Renal cortex interstitium (tissue), 11 donors: ENCODE measurements around the gene ALS2. TPM values are rescaled to one million over a fixed set of nuclear protein-coding genes. Genes with fewer than 3 reads are reported as not detected.
"Not testable (repeated sequence)": the region's sequence is repeated elsewhere in the genome, so short reads cannot be mapped to it uniquely, and the experiment has no call there.

Experiments used
- DNase-seq, 11 donors: peaks; one replicate each; pipeline ENCODE4 v3.0.0-alpha.2; 2013; ENCODE audit warnings: low read depth in 9 of 11, low spot score in 4 of 11; ENCODE audit errors: extremely low read depth in 1 of 11
- polyA plus RNA-seq, 3 donors: library from polyadenylated mRNA; unstranded; fragments of 120-200 nt; gene quantifications; one replicate each; pipeline ENCODE4 v1.2.1, GENCODE V29; 2013; ENCODE audit not compliant: insufficient read length in 3 of 3

Gene ALS2
- polyA plus RNA-seq, 3 donors = 28.6 to 30.4 (median 29.0) TPM

DNA sequence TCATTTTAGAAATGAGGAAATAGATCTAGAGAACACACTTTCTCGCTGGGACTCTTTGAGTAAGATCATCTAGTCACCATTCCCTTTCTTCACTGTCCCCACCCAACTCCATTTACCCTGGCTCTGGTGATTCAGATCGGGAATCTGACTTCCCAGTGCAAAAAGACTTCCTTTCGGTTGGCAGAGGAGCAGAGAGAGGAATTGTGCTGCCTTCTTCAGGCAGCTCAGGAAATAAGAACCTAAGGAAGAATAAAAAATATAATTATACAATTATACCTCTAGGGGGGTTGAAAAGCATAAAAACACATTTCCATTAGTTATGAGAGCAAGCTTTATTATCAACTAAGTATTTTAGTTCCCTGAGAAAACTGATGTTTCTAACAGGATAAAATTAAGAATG is 73.0 kb downstream of the ALS2 start:
- no peak for DNase-seq

DNA sequence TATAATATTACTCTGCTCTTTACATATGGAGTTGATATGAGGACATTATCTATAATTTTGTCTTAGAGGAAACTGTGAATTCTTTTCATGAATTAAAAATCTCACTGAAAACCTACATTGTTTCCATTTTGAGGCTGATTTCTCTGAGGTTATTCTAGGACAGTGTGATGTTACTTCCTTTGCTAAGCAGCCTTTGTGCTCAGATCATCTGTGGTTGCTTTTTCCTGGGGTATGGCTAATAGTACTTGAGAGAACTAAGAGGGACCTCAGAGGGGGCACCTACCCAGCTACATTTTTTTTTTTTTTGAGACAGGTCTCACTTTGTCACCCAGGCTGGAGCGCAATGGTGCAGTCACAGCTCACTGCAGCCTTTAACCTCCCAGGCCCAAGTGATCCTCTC is 73.6 kb downstream of the ALS2 start:
- no peak for DNase-seq

DNA sequence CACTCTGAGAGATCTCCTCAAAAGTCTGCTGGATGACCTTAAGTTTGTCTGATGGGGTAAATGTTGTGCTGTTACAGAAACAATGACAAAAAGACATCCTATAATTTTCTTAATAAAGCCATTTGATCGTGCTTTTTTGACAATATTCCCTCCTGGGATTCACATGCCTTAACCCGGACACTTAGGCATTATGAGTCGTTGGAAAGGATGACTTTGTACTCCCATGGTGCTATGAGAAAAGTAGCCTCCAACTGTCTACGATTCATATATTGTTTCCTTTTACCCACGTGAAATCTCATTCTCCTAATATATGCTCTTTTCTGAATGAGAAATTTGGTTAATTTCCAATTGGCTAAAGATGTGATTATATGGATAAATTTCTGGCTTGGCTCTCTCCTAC is 76.2 kb downstream of the ALS2 start:
- no peak for DNase-seq

DNA sequence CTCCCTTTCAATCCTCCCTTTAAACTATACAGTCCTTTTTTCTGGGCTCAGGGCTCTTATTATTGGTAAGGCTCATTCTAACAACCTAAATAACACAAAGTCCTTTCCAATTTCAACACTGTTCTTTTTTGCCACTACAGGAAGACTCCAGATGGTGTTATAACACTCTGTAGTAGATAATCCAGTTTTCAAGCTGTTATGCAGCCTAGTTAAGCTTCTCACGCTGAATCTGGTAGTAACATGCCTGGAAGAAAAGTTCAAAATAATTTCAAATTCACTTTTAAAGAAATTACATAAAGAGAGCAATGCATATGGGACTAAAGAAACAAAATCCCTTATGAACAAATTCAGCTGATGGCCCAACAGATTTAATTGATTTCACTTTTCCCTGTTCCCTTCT is 79.1 kb downstream of the ALS2 start:
- DNase-seq = no peak

DNA sequence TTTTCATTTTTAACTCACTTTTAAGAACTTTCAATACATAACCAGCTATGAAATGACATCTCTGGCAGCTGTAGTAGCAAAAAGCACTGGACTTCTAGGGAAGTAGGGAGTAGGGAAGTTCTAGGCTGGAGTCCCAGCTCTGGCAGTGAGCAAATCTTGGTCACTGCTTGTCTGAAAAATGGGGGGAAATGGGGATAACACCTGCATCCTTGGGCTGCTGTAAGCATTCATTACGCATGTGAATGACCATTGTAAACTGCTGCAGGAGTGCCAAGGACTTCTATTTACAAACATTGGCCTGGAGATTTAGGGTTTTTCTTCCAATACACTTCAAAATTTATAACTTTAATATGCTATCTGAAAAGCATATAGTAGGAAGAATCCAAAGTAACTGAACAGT is 81.3 kb downstream of the ALS2 start:
- no peak for DNase-seq

DNA sequence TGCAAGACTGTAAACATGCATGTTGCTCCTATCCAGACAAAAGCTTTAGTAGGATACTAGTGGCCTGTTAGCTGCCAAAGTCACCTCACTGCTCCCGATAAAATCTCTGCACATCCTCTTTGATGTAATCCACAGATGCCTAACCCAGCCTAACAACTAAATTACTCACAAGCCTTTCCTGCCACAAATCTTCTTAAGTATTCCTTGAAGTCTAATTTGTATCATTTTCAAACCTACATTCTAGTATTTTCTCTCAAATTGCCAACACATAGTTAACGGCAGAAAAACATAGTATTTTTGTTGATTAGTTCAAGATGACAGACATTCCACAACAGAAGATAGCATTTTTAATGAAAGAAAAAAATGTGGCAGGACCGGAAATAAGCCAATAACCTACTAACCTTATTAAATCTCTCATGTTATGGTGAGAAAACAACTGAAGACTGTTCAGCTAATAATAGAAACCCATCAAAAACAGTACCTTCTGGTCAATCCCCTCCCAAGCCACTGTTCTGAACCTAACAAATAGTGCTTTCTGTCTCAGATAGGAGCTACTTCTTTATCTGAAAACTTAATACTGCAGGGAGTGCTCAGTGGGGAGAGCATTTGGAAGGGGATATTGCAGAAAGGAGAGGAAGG is 82.0 kb downstream of the ALS2 start, which contains the start of gene MPP4:
MPP4 (minus strand) TSS at position 57 of the 639 bp plus-strand sequence. CDS start 4,690 bp downstream, outside the sequence.
- no peak for DNase-seq

DNA sequence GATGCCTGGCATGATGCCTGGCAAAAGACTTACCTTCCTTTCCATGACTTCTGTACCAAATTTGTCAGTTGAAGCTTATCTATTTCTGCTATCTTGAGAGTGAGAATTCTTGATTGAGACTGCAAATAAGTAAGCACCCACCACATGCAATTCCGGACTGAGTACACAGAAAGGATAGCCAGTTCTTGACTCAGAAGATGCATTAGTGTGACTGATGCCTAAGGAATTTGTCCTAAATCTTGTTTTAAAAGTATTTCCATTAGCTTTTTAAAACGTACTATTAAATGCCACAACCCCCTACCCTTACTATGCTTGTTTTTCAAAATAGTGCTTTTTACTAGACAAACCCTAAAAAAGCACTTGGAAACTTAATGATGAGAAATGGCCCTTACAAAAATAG is 82.8 kb downstream of the ALS2 start:
- no peak for DNase-seq

DNA sequence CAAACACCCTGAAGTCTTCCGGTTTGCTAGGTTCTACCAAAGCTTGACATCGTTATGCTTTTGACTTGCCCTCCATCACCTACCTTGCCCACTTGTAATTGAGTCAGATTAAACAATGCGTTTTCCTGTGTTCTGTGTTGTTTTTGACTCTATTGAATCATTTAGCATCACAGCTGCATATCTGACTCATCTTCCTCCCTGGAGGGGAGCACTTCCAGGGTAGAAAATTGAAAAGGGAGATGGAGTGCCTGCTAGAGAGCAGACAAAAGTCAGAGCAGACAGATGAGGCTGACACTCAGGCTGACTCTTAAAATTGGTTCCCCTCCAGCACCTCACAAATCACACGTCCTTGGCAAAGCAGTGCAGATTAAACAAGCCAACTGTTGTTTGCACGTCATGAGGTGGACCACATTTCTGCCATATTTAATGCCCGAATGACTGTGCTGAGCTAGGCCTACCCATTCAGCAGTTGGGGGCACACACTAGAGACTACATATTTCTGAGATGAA is 84.5 kb downstream of the ALS2 start:
- no peak for DNase-seq

DNA sequence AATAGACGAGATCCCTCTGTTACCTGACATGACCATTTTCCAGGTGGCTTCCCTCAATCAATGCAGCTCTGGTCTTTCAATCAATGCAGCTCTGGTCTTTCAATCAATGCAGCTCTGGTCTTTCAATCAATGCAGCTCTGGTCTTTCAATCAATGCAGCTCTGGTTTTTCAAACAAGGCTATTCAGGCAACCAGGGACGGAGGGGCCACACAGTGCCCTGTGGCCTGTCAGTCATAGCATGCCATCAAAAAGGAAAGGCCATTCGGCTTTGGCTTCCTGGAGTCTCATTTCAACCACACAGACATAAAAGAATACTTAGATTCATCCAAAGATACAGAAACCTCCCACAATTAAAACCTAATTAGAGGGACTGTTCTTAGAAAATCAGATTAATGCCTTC is 95.6 kb downstream of the ALS2 start:
- DNase-seq = no peak

DNA sequence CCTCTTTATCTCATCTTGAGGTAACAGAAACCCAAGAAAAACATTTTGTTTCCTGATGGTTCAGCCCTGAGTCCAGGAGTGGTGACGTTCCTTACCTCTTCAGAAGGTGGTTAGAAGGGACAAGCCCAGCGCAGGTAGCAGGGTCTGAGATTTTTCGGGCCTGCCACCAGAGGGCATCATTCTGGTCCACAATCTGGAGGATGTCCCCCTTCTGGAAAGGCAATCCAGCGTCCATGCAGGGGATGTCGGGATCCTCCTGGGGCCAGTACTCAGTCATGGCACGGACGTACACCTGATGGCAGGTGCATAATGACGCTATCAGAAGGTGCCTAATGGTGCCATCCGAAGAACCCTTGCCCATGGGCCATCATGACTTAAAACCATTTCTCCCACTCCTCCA is 100.0 kb downstream of the ALS2 start:
- no peak for DNase-seq

DNA sequence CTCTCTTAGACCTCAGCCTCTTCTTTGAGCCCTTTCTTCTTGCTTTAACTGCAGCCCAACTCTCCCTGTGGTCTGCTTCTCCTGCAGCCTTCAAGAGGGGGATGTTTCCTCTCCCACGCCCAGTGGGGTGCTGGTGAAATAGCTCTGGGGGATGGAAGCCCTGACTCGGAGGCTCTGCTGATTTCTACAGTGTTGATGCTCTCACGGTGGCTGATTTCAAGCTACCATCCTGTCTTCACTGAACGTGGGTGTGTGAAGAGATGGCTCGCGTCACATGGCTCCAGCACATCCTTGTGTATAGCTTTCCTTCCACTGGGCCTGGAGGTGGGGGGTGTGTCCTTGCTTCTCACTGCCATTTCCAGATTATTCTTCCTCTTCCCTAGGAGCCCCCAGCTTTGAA is 102.3 kb downstream of the ALS2 start:
- no peak for DNase-seq

DNA sequence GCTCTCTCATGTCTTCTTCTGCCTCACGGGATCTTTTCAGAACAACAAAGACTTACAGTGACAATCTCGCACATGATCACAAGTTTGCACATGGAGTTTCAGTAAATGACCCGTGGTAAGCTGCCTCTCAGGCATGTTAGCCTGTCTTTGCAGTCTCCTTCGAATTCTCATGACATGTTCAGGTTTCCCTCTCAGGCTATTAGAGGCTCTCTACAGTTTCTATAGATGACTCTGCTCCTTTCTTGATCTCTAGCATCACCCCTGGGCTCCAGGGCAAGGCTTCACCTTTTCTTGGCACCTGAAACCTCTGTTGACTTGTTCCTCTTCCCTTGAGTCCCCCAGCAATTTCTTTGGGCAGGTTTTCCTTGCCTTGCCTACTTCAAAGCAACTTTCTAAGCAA is 105.3 kb downstream of the ALS2 start:
- no peak for DNase-seq

DNA sequence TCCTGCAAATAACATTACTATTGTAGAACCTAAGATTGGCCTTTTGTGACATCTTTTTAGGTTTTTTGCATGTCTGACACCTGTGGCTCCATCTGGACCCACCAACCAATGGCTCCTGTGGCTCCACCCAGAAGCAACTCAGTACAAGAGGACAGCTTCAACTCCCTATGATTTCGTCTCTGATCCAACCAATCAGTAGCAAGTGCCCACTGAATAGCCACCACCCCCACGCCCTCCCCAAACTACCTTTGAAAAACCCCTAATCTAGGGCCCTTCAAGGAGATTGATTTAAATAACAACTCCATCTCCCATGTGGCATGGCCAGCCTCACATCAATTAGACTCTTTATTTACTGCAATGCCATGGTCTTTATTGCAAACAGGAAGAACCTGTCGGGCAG is 105.9 kb downstream of the ALS2 start:
- DNase-seq = no peak

DNA sequence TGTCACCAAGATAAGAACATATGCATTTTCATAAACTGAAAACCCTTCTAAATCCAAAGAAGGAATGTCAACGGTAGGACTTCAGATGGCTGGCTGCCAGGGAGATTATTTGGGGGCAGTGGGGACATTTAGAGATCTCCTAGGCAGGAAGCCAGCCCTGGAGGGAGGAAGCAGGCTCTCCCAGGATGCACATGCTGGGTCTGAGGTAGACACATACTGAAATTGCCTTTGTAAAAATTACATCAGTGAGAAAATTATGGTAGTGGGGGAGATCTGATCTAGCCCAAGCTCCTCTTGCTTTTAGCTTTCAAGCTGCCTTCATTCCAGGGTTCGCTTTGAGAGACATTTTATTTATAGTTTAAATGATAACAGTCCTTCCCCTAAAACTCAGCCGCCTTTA is 106.4 kb downstream of the ALS2 start:
- DNase-seq = no peak

DNA sequence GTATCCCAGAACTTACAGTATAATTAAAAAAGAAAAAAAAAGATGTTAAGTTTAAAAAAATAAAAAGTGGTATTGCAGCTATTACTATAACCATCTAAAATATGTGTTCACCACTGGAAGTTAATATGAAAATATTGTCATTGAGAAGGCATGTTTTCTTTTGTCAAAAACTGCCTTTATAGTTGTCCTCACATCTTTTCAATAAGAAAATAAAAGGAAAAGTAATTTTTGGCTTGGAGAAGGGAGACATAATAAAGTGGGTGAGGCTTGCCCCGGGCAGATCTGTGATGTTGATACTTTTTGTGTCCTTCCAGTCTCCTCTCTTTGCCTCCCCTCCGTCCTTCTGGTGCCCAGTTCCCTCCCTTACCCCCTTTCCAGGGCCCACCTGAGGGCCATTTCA is 107.2 kb downstream of the ALS2 start:
- no peak for DNase-seq

DNA sequence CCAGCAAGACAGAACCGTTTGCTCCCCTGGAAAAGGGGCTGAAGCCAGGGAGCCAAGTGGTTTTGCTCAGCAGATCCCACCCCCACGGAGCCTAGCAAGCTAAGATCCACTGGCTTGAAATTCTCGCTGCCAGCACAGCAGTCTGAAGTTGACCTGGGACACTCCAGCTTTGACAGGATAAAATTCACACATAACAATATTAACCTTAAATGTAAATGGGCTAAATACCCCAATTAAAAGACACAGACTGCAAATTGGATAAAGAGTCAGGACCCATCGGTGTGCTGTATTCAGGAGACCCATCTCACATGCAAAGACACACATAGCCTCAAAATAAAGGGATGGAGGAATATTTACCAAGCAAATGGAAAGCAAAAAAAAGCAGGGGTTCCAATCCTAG is 109.5 kb downstream of the ALS2 start:
- DNase-seq = not testable (repeated sequence)

DNA sequence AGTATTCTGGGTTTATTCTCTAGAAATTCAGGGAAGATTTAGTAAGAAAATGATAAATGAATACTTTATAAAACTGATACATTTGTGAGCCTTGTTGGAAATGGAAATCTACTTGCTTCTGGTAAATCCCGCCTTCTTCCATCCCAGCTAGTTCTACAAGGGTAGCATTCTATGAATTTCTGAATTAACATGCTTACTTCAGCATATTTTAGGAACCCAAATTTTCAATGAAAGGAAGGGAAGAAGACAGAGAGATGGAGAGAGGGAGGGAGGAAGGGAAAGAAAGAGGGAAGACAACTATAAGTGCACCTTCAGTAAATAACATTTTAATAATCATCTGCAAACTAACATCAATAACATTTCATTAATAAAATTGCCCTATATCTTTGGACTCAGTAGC is 110.9 kb downstream of the ALS2 start:
- DNase-seq = no peak

DNA sequence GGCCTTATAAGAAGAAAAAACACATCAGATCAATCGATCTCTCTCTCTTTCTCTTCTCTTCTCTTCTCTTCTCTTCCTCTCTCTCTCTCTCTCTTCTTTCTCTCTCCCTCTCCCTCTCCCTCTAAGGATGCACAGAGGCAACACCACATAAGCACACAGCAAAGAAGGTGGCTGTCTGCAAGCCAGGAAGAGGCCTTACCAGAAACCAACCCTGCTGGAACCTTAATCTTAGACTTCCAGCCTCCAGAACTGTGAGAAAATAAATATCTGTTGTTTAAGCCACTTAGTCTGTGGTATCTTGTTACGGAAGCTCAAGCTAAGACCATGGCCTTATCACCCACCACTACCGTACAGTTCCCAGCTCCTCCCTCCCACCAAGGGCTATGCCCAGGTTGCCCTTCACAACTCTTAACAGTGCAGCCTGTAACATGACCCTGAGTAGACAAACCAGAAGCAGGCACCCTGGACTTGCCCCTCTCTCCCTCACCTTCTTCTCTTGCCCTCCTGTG is 112.3 kb downstream of the ALS2 start:
- DNase-seq = no peak

DNA sequence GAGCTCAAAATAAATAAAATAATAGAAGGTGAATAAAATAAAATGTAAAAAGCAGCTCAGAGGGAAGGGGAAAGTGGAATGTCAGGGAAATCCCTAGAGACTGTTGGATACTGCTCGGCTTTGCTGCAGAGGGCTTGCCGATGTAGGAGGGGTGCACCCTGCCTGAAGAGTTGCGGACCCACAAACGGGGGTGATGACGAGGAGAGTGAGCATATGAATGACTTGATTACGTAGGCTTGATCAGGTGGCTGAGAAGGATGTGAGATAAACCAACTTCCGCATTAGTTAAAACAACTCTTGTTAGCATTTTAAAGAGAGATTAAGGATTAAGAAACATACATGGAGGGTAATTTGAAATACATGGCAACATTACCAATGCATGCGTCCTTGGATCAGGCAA is 116.4 kb downstream of the ALS2 start:
- no peak for DNase-seq

DNA sequence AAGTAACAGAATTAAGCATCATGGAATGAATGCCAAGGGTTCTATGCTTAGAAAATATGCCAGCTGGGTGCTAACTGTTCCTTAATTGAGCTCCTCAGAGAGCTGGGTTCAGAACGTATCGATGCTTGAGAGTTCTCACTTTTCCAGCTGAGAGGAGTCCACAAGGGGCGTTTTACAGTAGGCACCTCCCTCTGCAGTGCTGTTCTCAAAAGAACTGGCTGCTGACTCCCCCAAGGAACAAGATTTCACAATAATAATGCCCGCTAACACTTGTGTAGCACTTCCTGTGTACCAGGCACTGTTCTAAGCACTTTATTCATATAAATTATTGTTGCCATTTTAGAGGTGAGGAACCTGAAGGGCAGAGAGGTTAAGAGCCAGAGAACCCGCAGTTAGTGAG is 119.4 kb downstream of the ALS2 start:
- no peak for DNase-seq

DNA sequence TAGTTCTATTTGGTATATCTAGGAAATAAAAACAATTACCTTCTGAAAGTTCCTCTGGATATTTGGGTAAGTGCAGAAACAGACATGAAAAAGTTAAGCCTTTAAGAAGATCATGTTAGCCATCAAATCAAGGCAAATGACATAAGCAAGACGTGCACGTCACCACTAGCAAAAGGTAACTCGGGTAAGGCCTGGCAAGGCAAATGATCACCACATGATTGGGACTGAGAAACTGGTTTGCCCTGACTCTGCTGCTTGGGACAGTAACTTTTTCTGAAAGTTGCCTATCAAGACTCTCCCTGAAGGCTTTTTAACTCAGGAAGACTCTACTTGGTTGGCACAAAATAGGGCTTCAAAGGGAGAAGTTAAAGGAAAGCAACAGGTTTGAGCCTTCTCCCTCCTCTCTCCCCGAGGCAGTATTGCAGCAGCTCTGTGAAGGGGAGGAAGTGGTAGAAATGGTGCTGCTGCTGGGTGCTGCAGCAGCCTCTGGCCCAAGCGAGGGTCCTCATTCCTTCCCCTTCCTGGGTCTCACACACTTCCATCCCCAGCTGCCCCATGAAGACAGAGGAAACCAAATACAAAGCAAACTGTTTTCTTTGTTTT is 120.3 kb downstream of the ALS2 start:
- DNase-seq = no peak
